ENCODE results near the gene DYSF. TPM values are rescaled to one million over a fixed set of nuclear protein-coding genes. Genes with fewer than 3 reads are reported as not detected.

Gene DYSF
- total RNA-seq, 4 donors from 2014 or later = 4.2 to 12.0 (median 5.9) TPM

DNA sequence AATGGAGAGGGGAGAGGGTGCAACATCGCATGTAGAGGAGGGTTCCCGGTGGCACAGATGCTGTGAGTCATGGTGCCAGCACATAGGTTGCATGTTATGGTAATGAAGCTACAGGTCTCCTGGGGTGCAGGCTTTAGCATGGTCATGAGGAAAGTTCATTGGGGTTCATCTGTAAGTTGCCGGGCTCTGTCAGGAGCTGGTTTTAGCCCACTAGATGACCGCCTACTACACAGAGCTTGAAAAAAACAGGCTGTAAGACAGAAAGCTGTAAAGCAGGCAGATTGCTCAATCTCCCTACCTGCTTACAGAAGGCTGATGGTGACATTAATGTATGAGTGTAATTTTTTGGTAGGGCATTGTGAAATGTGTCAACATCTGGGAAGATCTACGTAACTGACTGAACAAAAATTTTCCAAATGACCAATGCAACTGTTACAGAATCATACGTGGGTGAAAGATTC, 23.9 kb downstream of the DYSF start:
- TF ChIP-seq, protein P1, sequence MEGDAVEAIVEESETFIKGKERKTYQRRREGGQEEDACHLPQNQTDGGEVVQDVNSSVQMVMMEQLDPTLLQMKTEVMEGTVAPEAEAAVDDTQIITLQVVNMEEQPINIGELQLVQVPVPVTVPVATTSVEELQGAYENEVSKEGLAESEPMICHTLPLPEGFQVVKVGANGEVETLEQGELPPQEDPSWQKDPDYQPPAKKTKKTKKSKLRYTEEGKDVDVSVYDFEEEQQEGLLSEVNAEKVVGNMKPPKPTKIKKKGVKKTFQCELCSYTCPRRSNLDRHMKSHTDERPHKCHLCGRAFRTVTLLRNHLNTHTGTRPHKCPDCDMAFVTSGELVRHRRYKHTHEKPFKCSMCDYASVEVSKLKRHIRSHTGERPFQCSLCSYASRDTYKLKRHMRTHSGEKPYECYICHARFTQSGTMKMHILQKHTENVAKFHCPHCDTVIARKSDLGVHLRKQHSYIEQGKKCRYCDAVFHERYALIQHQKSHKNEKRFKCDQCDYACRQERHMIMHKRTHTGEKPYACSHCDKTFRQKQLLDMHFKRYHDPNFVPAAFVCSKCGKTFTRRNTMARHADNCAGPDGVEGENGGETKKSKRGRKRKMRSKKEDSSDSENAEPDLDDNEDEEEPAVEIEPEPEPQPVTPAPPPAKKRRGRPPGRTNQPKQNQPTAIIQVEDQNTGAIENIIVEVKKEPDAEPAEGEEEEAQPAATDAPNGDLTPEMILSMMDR (IDR thresholded peaks at IDR 0.05) = no peak
- TF ChIP-seq POLR2A (IDR thresholded peaks at IDR 0.05) (no peak), EP300 (IDR thresholded peaks at IDR 0.05) (no peak)
- no peaks in the 10 kb centered on the region for H3K36me3 ChIP-seq
- DNase-seq (ENCODE audit: low spot score in 2 of 2) = no peak
- no peak overlapping the region for H3K4me3 ChIP-seq
- WGBS, 2 donors = 71 to 74% methylated on average over 6 of the region's 6 CpGs
- H3K4me1 ChIP-seq = no peaks in the 10 kb centered on the region
- peaks cover 0 to 17% (median 0%) of the 10 kb centered on the region in 4 donors for H3K9me3 ChIP-seq
- no peaks in the 10 kb centered on the region for H3K27me3 ChIP-seq
- no peak overlapping the region for H3K27ac ChIP-seq

DNA sequence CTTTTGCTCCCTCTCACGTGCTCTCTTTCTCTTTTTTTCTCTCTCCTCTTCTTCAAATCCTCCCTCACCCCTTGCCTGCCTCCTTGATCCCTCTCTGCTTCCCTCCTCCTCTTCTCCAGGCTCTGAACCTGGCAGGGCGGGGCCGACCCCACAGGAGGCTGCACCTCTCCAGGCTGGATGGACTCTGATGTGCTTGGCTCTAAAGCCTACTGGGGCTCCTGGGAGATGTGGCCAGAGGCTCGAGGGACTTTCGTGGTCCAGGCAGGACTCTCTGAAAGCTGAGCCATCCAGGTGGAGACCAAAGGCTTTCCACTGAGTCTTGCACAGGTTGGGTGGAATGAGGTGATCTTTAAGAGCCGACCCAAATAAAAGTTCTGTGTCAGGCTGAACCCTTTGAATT, 25.4 kb downstream of the DYSF start:
- no peak for DNase-seq (ENCODE audit: low spot score in 2 of 2)
- WGBS, 2 donors = 69% methylated on average over 6 of the region's 6 CpGs
- Histone ChIP-seq H3K4me3 (no peak overlapping the region), H3K36me3 (no peaks in the 10 kb centered on the region), H3K9me3 (peaks cover 0 to 17% (median 0%) of the 10 kb centered on the region in 4 donors), H3K27ac (no peak overlapping the region), H3K4me1 (no peaks in the 10 kb centered on the region), H3K27me3 (no peaks in the 10 kb centered on the region)
- TF ChIP-seq EP300 (IDR thresholded peaks at IDR 0.05) (no peak), POLR2A (IDR thresholded peaks at IDR 0.05) (no peak)
- TF ChIP-seq, protein P1 (IDR thresholded peaks at IDR 0.05) = no peak

DNA sequence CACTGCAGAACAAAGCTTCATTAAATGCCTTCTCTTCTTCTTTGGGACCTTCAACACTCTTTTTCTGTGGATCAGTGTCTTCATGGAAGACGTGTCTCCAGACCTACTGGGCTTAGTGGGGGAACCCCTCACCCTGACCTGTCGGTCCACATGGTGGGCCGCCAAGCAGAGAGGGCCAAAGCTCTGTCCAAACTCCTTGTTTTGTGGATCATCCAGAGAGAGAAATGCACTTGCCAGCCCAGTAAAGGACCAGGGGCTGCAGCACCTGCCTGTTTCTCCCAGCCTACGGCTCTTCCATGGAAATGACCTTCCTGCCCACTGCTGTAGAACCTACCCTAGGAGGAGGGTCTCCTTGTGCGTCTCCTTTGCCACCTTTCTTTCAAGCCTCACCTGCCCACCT, 25.9 kb downstream of the DYSF start:
- DNase-seq (ENCODE audit: low spot score in 2 of 2) = no peak

DNA sequence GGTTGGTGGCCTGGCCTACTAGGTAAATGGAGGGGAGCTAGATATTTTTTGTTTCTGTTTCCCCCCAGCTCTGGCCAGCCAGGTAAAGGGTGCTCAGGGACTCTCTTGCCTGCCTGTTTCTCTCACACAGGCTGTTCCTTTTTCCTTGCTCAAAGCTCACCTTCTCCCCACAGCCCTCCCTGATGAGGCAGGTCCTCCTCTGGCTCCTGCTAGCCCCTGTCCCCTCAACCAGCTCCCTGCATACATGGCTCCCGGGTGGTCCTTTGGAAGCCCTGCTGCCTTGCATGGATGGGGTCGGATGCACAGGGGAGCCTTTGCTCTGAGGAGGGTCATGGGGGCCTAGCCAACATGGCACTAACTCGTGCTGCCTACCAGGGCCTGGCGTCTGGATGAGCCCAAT, 27.8 kb downstream of the DYSF start:
- no peaks in the 10 kb centered on the region for H3K4me1 ChIP-seq
- H3K36me3 ChIP-seq = no peaks in the 10 kb centered on the region
- TF ChIP-seq, protein P1 (IDR thresholded peaks at IDR 0.05) = no peak
- TF ChIP-seq POLR2A (IDR thresholded peaks at IDR 0.05) (no peak), EP300 (IDR thresholded peaks at IDR 0.05) (no peak)
- H3K4me3 ChIP-seq = no peak overlapping the region
- no peaks in the 10 kb centered on the region for H3K27me3 ChIP-seq
- H3K27ac ChIP-seq = no peak overlapping the region
- WGBS, 2 donors = 89 to 95% methylated on average over 4 of the region's 4 CpGs
- no peak for DNase-seq (ENCODE audit: low spot score in 2 of 2)
- H3K9me3 ChIP-seq = peaks cover 0 to 17% (median 0%) of the 10 kb centered on the region in 4 donors

More for the DNA sequence above, 25.9 kb downstream of the DYSF start:
- TF ChIP-seq, protein P1 (IDR thresholded peaks at IDR 0.05) = no peak
- no peak for TF ChIP-seq POLR2A (IDR thresholded peaks at IDR 0.05)
- TF ChIP-seq EP300 (IDR thresholded peaks at IDR 0.05) = no peak
- H3K4me3 ChIP-seq = no peak overlapping the region
- no peaks in the 10 kb centered on the region for H3K36me3 ChIP-seq
- H3K27me3 ChIP-seq = no peaks in the 10 kb centered on the region
- no peaks in the 10 kb centered on the region for H3K4me1 ChIP-seq
- peaks cover 0 to 17% (median 0%) of the 10 kb centered on the region in 4 donors for H3K9me3 ChIP-seq
- WGBS, 2 donors = 87 to 94% methylated on average over 5 of the region's 5 CpGs
- H3K27ac ChIP-seq = no peak overlapping the region

DNA sequence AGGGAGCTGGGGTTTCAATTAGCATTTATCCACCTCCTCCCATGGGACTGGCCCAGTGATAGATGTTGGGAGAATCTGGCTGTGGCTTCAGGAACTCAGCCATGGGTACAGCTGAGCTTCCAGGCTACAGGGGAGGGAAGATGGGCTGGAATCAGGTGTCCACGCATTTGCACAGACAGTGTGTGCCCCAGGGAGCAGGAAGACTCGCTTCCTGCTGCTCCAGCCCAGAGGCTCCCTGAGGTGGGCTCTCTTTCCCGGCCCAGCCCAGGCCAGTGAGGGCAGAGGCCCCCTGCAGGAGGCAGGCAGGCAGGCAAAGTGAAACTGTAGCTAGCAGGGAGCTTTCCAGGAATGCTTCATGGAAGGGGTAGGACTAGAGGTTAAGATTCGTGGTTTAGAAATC, 28.7 kb downstream of the DYSF start:
- WGBS, 2 donors = 56 to 59% methylated on average over 4 of the region's 4 CpGs
- Histone ChIP-seq H3K27ac (no peak overlapping the region), H3K36me3 (no peaks in the 10 kb centered on the region), H3K9me3 (peaks cover 0 to 16% (median 0%) of the 10 kb centered on the region in 4 donors), H3K27me3 (no peaks in the 10 kb centered on the region), H3K4me1 (no peaks in the 10 kb centered on the region), H3K4me3 (no peak overlapping the region)
- TF ChIP-seq POLR2A (IDR thresholded peaks at IDR 0.05) = no peak
- TF ChIP-seq, protein P1 (IDR thresholded peaks at IDR 0.05) = no peak
- no peak for TF ChIP-seq EP300 (IDR thresholded peaks at IDR 0.05)
- no peak for DNase-seq (ENCODE audit: low spot score in 2 of 2)
